OCI-LY1 (cell line): Measurements from ENCODE around the gene CALM3.

Experiments used
- EZH2 ChIP-seq: fragments of 200-600 bp; sonication (generic), shearing (Covaris generic); IDR thresholded peaks from 2 replicates; pipeline ENCODE4 v1.8.0; 2017; ENCODE audit warnings: borderline replicate concordance, mixed run types, mild to moderate bottlenecking, antibody characterized with exemption, low read length, moderate library complexity, mixed read lengths
- TF ChIP-seq, protein P1 (sequence below): fragments of 200-600 bp; sonication (generic), shearing (Covaris generic); IDR thresholded peaks from 2 replicates; pipeline ENCODE4 v1.5.1; 2017; ENCODE audit warnings: mild to moderate bottlenecking, antibody characterized with exemption, low read length, moderate library complexity, mixed read lengths

DNA sequence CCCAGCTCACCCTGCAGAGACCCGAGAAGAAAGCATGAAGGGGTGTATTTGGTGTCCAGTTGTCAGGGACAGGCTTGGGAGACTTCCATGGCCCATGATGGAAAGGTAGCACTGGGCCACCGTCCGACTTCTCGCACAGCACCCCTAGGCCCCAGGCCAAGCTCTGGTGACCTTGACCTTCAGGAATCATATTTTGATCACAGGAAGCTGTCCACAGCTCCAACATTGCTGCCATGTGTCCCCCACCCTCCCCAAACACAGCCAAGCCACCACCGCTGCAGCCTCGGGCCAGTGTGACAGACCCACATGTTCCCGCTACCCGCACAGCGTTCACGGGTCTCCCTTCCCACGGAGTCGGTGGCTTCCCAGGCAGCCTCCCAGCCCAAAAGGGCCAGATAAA is 24.6 kb downstream of the CALM3 start:
- TF ChIP-seq, protein P1, sequence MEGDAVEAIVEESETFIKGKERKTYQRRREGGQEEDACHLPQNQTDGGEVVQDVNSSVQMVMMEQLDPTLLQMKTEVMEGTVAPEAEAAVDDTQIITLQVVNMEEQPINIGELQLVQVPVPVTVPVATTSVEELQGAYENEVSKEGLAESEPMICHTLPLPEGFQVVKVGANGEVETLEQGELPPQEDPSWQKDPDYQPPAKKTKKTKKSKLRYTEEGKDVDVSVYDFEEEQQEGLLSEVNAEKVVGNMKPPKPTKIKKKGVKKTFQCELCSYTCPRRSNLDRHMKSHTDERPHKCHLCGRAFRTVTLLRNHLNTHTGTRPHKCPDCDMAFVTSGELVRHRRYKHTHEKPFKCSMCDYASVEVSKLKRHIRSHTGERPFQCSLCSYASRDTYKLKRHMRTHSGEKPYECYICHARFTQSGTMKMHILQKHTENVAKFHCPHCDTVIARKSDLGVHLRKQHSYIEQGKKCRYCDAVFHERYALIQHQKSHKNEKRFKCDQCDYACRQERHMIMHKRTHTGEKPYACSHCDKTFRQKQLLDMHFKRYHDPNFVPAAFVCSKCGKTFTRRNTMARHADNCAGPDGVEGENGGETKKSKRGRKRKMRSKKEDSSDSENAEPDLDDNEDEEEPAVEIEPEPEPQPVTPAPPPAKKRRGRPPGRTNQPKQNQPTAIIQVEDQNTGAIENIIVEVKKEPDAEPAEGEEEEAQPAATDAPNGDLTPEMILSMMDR: no peak
- no peak for TF ChIP-seq EZH2
